Measurements from ENCODE around the gene MRPL12.

The MRPL12 gene

GRCh38 chr17:81701288-81702071 lies 1.7 kb upstream of the MRPL12 start:
- no peak for DNase-seq (ENCODE audit: low spot score)

GRCh38 chr17:81703747-81704654 lies 834 bp downstream of the MRPL12 start:
- DNase-seq (ENCODE audit: low spot score) = no peak

DNA sequence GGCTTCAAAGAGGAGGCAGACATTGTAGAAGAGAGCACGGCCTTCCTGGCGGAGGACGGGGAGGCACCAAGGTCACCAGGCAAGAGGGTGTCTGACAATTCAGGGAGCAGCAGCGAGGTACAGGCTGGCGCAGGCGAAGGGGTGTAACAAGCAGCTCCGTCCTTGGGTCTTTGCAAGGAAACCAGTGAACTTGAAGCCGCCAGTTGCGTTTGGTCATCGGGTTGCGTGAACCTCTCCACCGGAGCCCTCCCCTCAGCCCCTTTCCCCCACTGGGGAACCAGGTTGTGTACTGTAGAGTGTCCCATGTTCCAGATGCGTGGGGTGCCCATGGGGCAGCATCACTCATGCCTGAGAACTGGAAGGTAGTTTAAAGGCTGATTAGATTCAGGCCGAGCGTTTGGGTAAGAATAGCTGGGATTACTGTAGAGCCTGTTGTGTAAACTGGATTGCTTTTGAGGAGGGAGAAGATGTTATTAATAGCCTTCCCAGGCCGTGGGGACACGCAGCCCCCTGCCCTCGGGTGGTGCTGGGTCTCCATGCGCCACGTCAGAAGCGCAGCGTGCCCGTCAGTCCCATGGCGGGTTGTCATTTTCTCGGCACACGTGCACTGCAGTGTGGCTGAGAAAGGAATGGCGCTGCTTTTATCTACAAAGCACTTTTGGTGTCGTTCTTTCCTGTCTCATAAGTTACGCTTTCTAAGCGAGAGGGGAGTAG lies 2.5 kb downstream of the MRPL12 start:
- no peak for DNase-seq (ENCODE audit: low spot score)

GRCh38 chr17:81706232-81706611 lies 3.1 kb downstream of the MRPL12 start:
- no peak for DNase-seq (ENCODE audit: low spot score)

DNA sequence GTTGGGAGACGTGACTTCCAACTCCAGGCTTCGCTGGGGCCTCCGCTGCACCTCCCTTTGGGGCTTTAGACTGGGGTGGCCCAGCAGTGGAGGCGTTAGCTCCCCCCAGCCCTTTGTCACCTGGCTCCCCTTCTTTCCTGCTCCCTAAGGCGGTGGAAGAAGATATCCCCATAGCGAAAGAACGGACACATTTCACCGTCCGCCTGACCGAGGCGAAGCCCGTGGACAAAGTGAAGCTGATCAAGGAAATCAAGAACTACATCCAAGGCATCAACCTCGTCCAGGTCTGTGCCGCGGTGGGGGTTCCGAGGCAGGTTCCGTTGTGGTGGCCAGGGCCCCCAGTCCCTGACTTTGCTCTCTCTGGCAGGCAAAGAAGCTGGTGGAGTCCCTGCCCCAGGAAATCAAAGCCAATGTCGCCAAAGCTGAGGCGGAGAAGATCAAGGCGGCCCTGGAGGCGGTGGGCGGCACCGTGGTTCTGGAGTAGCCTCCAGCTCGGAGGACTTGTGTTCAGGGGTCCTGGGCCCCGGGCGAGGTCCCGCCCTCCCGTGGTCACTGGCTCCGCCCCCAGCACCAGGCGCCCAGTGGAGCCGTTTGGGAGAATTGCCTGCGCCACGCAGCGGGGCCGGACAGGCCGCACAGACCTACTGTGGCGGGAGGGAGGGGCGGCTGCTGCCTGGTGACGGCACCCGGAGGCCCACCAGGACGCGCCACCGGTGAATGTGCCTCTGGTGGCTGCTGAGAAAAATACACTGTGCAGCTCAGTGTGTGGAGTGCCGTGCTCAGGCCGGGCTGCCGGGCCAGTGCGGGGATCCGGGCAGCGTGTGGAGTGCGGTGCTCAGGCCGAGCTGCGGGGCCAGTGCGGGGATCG lies 3.8 kb downstream of the MRPL12 start:
- no peak for DNase-seq (ENCODE audit: low spot score)

GRCh38 chr17:81707725-81708646 lies 4.8 kb downstream of the MRPL12 start:
- DNase-seq (ENCODE audit: low spot score) = no peak

GRCh38 chr17:81708739-81709185 lies 5.6 kb downstream of the MRPL12 start:
- DNase-seq (ENCODE audit: low spot score) = no peak

- DNase-seq (ENCODE audit: low spot score) = no peak
These were observed 7.5 kb downstream of the MRPL12 start for GRCh38 chr17:81710514-81711308.

DNA sequence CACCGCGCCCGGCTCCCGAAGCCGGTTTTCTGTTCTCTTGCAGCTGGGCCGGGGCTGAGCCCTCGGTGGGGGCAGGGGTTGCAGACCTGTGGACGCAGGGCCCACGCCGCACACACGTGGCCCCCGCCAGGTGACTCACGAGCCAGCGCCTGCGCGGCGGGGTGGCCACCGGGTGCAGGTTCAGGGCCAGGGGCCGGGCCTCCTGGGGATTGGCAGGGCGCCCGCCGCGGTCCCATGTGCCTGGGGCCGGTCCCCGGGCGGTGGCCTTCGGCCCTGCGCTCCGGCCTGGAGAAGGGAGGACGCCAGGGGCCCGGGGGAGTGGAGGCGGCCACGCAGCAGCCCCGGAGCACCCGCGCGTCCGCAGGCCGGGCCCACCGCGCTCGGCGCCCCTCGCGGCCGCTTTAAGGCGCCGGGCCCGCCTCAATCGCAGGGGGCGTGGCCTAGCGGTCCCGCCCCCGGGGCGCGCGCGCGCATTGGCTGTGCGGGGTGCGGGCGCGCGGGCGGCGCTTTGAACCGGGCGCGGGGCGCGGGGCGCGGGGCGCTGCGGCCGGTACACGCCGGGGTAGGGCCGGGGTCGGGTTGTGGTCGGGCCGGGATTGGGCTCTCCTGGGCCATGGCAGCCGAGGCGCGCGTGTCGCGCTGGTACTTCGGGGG lies 8.8 kb downstream of the MRPL12 start, which contains the start of gene SLC25A10:
Gene SLC25A10, plus strand, starts transcription at position 471 of the 654 bp plus-strand sequence. Its CDS starts 143 bp downstream, at position 614.
- DNase-seq (ENCODE audit: low spot score) = peak; percentile 59

DNA sequence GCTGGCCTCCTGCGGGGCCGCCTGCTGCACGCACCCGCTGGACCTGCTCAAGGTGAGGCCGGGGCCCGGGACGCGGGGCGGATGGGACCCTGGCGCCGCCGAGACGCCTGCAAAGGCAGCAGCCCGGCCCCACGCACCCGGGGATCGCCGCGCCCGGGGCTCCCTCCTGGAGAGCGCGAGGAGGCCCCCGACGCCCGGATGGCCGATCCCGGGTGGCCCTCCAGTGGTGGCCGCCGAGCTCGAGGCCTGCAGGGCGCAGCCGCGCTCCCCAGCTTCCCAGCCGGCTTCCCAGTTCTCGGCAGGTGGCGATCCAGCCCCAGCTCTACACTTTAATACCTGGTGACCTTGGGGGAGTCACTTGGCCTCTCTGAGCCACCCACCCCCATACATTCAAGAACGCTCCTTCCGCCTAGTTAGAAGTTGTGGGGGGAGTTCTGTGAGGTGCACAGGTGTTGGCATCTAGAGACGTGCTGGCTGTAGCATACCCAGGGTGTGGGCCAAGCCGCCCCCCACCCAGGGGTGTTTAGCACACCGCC lies 9.4 kb downstream of the MRPL12 start:
- no peak for DNase-seq (ENCODE audit: low spot score)

DNA sequence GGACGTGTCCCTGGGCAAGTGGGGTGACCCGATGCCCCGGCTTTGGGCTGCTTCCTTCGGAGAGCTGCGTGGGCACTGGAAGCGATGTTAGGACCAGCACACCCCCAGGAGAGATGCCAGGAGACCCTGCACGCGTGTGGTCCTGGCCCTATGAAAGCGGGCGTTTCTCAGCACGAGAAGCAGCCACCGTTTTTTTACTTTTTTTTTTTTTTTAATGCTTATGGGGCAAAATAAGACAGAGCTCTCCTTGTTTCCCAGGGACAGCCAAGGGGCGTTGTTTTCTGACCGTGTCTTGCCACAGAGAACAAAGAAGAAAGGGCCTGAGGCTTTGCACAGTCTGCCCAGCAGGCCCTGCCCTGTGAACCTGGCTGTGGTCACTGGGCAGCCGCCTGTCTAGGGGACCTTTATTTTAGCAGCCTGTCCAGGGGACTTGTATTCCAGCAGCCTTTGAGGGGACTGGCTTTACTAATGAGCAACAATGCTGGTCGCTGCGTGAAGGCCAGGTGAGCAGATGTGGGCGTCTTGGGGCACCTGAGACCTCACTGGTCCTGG lies 9.9 kb downstream of the MRPL12 start:
- DNase-seq (ENCODE audit: low spot score) = peak; percentile 95

- DNase-seq (ENCODE audit: low spot score) = no peak
These were observed 10.6 kb downstream of the MRPL12 start for GRCh38 chr17:81713556-81714411.

- DNase-seq (ENCODE audit: low spot score) = no peak
These were observed 11.4 kb downstream of the MRPL12 start for GRCh38 chr17:81714412-81715106.

DNA sequence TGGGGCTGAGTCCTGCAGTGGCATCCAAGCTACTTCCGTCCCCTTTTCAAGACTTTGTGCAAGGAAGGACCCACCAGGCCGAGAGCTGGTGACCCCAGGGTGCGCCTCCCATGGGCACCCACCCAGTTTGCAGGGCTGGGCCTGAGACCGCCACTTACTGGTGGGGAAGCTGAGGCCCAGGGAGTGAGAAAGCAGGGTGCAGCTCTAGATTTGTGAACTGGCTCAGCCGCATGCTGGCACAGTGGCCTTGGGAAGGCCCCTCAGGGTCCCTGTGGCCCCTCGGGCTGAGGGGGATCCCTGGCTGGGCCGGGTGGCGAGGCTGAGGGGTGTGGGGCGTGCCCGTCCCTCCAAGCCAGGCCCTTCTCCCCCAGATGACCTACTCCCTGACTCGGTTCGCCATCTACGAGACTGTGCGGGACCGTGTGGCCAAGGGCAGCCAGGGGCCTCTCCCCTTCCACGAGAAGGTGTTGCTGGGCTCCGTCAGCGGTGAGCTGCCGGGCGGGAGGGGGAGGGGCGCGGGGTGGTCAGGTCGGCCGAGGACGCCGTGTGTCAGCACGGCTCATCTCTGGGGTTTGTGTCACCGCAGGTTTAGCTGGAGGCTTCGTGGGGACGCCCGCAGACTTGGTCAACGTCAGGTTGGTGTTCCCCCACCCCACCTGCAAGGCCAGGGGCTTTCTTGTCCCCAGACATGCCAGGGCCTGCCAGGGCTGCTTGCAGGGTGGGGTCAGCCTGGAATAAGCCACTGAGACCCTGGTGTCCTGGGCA lies 12.1 kb downstream of the MRPL12 start:
- no peak for DNase-seq (ENCODE audit: low spot score)

DNA sequence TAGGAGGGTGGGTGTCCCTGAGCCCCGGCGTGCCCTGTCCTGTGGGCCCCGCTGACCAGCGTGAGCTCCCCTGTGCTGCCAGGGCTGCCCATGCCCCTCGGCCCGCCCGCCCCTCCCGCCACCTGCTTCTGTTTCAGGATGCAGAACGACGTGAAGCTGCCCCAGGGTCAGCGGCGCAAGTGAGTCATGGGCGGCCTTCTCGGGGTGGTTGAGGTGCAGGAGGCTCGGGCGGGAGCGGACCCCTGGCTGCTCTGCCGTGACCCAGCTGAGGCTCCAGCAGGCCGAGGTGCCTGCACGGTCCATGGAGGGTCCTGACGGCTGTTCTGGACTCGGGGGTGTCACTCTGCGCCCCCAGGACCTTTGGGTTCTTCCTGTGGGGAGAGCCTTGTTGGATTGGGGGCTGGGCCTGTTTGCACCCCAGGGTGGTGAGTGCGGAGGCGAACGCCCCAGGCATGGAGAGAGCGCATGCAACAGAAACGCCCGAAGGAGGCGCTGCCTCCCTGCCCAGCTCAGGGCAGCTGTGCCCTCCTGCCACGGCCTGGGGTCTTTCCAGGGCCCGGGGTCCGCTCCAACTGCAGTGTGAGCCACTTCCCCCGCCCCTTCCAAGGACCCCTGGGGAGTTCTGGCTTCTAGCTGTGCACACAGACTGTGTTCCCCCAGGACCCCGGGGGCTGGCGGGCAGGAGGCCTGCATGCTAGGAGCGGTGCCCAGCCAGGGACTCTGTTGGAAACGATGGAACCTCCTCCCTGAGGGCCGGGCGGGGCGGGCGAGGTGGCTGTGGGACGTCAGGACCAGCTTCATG lies 12.9 kb downstream of the MRPL12 start:
- no peak for DNase-seq (ENCODE audit: low spot score)

All from COLO829 (cell line).